ENCODE data around the gene NUDT4B.
"Not testable (repeated sequence)": the region's sequence is repeated elsewhere in the genome, so short reads cannot be mapped to it uniquely, and the experiment has no call there.

Gene NUDT4B

DNA sequence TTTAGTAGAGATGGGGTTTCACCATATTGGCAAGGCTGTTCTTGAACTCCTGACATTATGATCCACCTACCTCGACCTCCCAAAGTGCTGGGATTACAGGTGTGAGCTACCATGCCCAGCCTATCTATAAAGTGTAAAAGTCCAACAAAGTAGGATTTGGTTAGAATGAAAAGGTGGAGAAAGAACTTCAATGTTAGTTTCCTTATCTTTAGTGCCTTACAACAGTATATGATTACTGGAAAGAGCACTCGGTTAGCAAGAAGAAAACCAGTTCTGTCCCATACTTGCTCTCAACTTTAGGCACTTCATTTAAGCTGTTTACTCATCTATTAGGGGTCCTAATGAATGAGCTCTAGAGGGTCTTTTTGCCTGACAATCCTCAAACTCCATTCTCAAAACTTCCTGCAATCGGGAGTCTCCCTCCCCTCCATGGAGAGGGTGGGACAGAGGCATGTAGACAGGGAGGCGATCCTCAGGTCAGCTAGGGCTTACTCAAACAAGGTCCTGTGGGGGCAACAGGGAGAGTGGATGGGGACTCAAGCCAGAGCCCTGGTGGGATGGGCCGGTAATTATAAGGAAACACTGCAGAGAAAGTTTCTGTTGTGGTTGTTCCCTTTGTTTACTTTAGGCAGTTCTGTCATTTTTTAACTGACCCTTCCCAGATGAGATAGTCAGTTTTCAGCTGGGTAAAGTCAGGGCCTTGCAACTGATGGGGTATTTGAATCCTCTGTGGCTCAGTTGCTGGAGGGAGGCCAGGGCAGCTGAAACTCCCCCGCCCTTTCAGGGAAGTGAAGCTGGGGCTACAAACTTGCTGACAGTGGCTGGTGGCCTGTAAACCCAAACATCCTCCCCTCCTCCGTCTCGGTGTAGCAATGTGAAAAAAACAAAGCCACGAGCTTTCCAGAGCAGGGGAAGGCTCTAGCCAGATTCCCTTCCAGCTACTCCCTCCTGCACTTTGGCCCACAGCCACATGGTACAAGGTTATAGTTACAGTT lies 4.6 kb upstream of the NUDT4B start:
- not testable (repeated sequence) for H3K4me3 ChIP-seq (ENCODE audit: low read depth in 1 of 2, low read length in 2 of 2); H3K36me3 ChIP-seq (ENCODE audit: control insufficient read depth in 1 of 2, insufficient read depth in 2 of 2, low read length in 2 of 2); H3K27ac ChIP-seq (ENCODE audit: low read length); H3K9me3 ChIP-seq (ENCODE audit: control insufficient read depth in 1 of 2, low read length in 2 of 2); H3K4me1 ChIP-seq (ENCODE audit: control insufficient read depth in 1 of 2, insufficient read depth in 2 of 2, low read length in 2 of 2); H3K27me3 ChIP-seq (ENCODE audit: low read depth, low read length)

DNA sequence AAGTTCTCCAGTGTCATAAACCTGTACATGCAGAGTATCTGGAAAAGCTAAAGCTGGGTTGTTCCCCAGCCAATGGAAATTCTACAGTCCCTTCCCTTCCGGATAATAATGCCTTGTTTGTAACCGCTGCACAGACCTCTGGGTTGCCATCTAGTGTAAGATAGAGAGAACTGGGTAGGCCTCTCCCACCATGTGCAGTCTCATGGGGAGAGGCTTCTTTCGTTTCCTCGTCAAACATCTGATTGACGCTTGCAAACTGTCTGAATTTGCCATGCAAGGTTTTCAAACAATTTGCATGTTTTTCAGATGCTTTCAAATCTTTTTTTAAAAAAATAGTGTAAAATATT lies 734 bp downstream of the NUDT4B start:
- not testable (repeated sequence) for H3K4me3 ChIP-seq (ENCODE audit: low read depth in 1 of 2, low read length in 2 of 2); H3K27ac ChIP-seq (ENCODE audit: low read length); H3K4me1 ChIP-seq (ENCODE audit: control insufficient read depth in 1 of 2, insufficient read depth in 2 of 2, low read length in 2 of 2); H3K27me3 ChIP-seq (ENCODE audit: low read depth, low read length); H3K36me3 ChIP-seq (ENCODE audit: control insufficient read depth in 1 of 2, insufficient read depth in 2 of 2, low read length in 2 of 2); H3K9me3 ChIP-seq (ENCODE audit: control insufficient read depth in 1 of 2, low read length in 2 of 2)

DNA sequence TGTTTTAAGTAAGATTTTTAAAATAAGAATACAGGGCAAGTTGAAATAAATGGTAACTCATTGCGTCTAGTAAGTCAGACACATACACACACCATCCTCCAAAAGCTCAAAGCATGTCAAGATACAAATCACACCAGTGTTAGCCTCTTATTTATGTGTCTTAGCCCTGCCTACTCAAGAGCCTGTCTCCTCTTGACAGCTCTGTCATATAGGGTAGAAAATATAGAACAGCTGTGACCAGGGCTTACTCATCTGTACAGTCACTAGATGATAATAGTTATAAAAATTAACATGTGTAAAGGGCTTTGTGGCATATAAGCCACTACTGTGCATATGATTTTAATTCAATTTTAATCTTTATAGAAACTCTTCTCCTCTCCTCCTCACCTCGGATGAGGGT lies 7.7 kb downstream of the NUDT4B start:
- not testable (repeated sequence) for H3K4me1 ChIP-seq (ENCODE audit: control insufficient read depth in 1 of 2, insufficient read depth in 2 of 2, low read length in 2 of 2); H3K27me3 ChIP-seq (ENCODE audit: low read depth, low read length); H3K36me3 ChIP-seq (ENCODE audit: control insufficient read depth in 1 of 2, insufficient read depth in 2 of 2, low read length in 2 of 2); H3K9me3 ChIP-seq (ENCODE audit: control insufficient read depth in 1 of 2, low read length in 2 of 2); H3K4me3 ChIP-seq (ENCODE audit: low read depth in 1 of 2, low read length in 2 of 2); H3K27ac ChIP-seq (ENCODE audit: low read length)

DNA sequence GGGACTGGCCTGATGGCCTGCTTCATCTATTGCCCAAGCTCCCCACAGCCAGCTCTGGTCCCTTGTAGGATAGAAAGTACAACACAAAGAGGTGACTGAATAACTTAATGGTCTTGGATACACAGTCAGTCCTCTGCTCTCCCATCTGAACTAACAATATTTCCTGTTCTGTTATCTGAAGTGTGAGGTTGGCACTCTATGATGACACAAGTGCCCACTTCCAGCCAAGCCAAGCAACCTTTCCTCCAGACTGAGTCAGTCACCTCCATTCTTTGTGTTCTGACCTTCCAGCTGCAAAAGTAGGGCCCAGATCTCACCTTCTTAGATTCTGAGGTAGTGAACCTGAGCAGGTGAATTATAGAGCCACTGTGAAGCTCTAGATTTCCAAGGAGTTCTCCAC lies 8.9 kb downstream of the NUDT4B start:
- not testable (repeated sequence) for H3K27me3 ChIP-seq (ENCODE audit: low read depth, low read length); H3K9me3 ChIP-seq (ENCODE audit: control insufficient read depth in 1 of 2, low read length in 2 of 2); H3K36me3 ChIP-seq (ENCODE audit: control insufficient read depth in 1 of 2, insufficient read depth in 2 of 2, low read length in 2 of 2); H3K4me1 ChIP-seq (ENCODE audit: control insufficient read depth in 1 of 2, insufficient read depth in 2 of 2, low read length in 2 of 2); H3K4me3 ChIP-seq (ENCODE audit: low read depth in 1 of 2, low read length in 2 of 2); H3K27ac ChIP-seq (ENCODE audit: low read length)

DNA sequence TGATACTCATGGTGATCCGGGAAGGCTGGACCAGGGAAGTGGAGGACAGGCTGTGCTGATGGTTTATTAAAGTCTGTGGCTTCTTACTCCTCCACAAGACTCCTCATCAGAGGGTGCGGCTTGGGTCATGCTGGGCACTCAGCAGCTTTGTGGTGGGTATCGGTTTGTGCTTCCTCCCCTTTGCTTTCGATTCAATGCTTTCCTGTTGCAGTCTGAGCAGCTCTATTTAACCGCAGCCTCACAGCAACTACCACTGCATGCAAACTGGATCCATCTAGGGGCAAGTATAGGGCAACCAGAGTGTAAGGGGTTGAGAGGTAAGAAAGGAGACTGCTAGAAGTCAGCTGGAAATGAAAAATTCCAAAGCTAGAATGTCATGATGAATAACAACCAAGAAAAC lies 9.8 kb downstream of the NUDT4B start:
- not testable (repeated sequence) for H3K9me3 ChIP-seq (ENCODE audit: control insufficient read depth in 1 of 2, low read length in 2 of 2); H3K4me1 ChIP-seq (ENCODE audit: control insufficient read depth in 1 of 2, insufficient read depth in 2 of 2, low read length in 2 of 2); H3K36me3 ChIP-seq (ENCODE audit: control insufficient read depth in 1 of 2, insufficient read depth in 2 of 2, low read length in 2 of 2); H3K27me3 ChIP-seq (ENCODE audit: low read depth, low read length); H3K4me3 ChIP-seq (ENCODE audit: low read depth in 1 of 2, low read length in 2 of 2); H3K27ac ChIP-seq (ENCODE audit: low read length)

DNA sequence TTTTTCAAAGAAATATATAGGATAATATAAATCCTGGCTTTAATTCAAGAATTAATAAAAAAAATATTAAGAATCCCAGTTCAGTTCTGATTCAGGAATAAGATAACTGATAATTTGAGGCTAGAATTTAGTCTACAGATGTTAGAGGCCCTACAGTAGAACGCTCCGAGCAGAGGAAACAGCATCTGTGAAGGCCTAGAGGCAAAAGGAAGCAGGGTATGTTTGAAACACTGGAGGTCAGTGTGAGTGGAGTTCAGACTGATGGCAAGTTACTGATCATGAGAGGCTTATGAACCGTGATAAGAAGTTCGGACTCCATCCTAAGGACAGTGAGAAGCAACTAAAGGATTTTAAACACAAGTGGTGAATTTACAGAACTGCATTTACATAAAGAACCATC lies 10.4 kb downstream of the NUDT4B start:
- H3K4me3 ChIP-seq (ENCODE audit: low read depth in 1 of 2, low read length in 2 of 2); H3K27me3 ChIP-seq (ENCODE audit: low read depth, low read length); H3K27ac ChIP-seq (ENCODE audit: low read length); H3K4me1 ChIP-seq (ENCODE audit: control insufficient read depth in 1 of 2, insufficient read depth in 2 of 2, low read length in 2 of 2); H3K36me3 ChIP-seq (ENCODE audit: control insufficient read depth in 1 of 2, insufficient read depth in 2 of 2, low read length in 2 of 2); H3K9me3 ChIP-seq (ENCODE audit: control insufficient read depth in 1 of 2, low read length in 2 of 2): not testable (repeated sequence)

DNA sequence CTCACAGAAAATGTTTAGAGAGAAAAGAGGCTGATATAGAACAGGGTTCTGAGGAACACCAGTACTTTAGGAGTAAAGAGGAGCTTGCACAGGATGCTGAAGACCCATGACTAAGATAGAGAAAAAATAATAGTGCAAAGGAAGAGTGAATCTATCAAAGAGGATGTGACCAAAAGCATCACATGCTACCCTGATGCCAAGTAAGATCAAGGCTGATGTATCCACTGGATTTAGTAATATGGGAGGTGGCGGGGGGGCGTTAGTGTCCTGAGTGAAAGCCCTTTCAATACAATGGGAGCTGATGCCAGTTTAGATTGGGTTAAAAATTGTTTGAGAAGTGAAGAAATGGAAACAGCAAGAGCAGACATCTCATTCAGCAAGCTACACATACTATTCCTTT lies 11.2 kb downstream of the NUDT4B start:
- H3K9me3 ChIP-seq (ENCODE audit: control insufficient read depth in 1 of 2, low read length in 2 of 2); H3K4me3 ChIP-seq (ENCODE audit: low read depth in 1 of 2, low read length in 2 of 2); H3K36me3 ChIP-seq (ENCODE audit: control insufficient read depth in 1 of 2, insufficient read depth in 2 of 2, low read length in 2 of 2); H3K27me3 ChIP-seq (ENCODE audit: low read depth, low read length); H3K4me1 ChIP-seq (ENCODE audit: control insufficient read depth in 1 of 2, insufficient read depth in 2 of 2, low read length in 2 of 2); H3K27ac ChIP-seq (ENCODE audit: low read length): not testable (repeated sequence)

DNA sequence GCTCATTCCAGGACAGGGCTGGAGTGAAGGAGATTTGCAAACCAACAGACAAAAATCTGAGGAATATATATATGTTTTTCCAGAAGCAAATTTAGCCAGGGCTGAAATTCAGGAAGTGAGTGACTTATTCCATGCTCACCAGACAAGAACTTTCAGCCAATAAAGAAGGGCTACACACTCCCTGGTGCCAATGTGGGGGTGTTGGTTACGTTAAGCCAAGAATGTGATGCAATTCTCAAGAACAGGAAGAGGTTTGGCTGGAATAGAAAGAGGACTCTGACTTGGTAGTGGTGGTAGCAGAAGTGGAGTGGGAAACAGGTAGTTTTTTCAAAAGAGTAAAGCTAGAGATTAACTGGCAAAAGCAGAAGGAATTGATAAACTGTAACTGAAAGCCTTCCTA lies 11.6 kb downstream of the NUDT4B start:
- not testable (repeated sequence) for H3K4me3 ChIP-seq (ENCODE audit: low read depth in 1 of 2, low read length in 2 of 2); H3K36me3 ChIP-seq (ENCODE audit: control insufficient read depth in 1 of 2, insufficient read depth in 2 of 2, low read length in 2 of 2); H3K4me1 ChIP-seq (ENCODE audit: control insufficient read depth in 1 of 2, insufficient read depth in 2 of 2, low read length in 2 of 2); H3K27ac ChIP-seq (ENCODE audit: low read length); H3K9me3 ChIP-seq (ENCODE audit: control insufficient read depth in 1 of 2, low read length in 2 of 2); H3K27me3 ChIP-seq (ENCODE audit: low read depth, low read length)

DNA sequence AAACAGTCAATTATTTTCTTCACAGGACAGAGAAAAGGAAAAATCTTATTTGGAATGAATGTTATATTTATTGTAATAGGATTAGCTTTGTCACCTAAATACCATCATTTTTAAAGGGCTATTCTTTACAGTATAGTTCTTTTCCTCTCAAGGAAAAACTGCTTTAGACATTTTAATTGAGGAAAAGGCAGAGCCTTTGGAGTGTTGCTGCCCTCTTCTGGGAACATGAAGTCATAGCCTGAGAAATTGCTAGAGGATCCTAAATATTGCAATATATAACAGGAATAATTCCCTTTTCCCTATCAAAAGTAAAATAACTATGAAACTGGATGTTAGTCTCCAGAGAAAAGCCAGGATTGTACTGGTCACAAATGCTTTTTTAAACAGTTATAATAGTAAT lies 12.8 kb downstream of the NUDT4B start:
- H3K9me3 ChIP-seq (ENCODE audit: control insufficient read depth in 1 of 2, low read length in 2 of 2); H3K4me3 ChIP-seq (ENCODE audit: low read depth in 1 of 2, low read length in 2 of 2); H3K4me1 ChIP-seq (ENCODE audit: control insufficient read depth in 1 of 2, insufficient read depth in 2 of 2, low read length in 2 of 2); H3K27ac ChIP-seq (ENCODE audit: low read length); H3K36me3 ChIP-seq (ENCODE audit: control insufficient read depth in 1 of 2, insufficient read depth in 2 of 2, low read length in 2 of 2); H3K27me3 ChIP-seq (ENCODE audit: low read depth, low read length): not testable (repeated sequence)

DNA sequence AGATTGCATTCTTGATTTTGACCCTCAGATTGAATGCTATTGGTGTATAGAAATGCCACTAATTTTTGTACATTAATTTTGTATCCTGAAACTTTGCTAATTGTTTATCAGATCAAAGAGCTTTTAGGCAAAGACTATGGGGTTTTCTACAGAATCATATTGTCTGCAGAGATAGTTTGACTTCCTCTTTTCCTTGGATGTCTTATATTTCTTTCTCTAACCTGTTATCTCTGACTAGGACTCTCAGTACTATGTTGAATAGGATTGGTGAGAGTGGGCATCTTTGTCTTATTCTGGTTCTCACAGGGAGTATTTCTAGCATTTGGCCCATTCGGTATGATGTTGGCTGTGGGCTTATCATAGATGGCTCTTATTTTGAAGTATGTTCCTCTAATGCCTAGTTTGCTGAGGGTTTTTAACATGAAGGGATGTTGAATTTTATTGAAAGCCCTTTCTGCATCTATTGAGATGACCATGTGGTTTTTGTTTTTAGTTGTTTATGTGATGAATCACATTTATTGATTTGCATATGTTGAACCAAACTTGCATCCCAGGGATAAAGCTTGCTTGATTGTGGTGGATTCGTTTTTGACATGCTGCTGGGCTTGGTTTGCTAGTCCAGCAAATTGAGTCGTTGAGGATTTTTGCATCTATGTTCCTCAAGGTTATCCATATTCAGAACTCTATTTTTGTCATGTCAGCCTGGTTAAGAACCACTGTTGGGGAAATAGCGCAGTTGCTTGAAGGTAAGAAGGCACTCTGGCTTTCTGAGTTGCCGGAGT lies 16.9 kb downstream of the NUDT4B start:
- not testable (repeated sequence) for H3K4me1 ChIP-seq (ENCODE audit: control insufficient read depth in 1 of 2, insufficient read depth in 2 of 2, low read length in 2 of 2); H3K27ac ChIP-seq (ENCODE audit: low read length); H3K4me3 ChIP-seq (ENCODE audit: low read depth in 1 of 2, low read length in 2 of 2); H3K27me3 ChIP-seq (ENCODE audit: low read depth, low read length); H3K36me3 ChIP-seq (ENCODE audit: control insufficient read depth in 1 of 2, insufficient read depth in 2 of 2, low read length in 2 of 2); H3K9me3 ChIP-seq (ENCODE audit: control insufficient read depth in 1 of 2, low read length in 2 of 2)

DNA sequence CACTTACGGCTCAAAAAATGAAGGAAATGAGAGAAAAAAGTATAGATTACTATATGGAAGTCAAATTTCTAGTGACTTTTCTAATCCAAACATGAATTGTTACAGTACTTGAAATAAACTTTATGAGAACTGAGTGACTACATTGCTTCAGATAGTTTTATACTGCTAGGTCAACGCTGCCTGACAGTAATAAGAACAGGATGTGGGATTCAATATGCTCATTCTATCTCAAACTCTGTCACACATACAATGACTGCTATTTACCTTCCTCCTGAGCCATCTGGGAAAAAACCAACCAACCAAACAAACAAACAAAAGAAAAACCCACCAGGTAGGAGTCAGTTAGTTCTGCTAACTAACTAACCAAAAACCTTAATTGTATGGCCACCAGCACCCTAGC lies 20.0 kb downstream of the NUDT4B start:
- not testable (repeated sequence) for H3K4me3 ChIP-seq (ENCODE audit: low read depth in 1 of 2, low read length in 2 of 2); H3K9me3 ChIP-seq (ENCODE audit: control insufficient read depth in 1 of 2, low read length in 2 of 2); H3K36me3 ChIP-seq (ENCODE audit: control insufficient read depth in 1 of 2, insufficient read depth in 2 of 2, low read length in 2 of 2); H3K27ac ChIP-seq (ENCODE audit: low read length); H3K27me3 ChIP-seq (ENCODE audit: low read depth, low read length); H3K4me1 ChIP-seq (ENCODE audit: control insufficient read depth in 1 of 2, insufficient read depth in 2 of 2, low read length in 2 of 2)

DNA sequence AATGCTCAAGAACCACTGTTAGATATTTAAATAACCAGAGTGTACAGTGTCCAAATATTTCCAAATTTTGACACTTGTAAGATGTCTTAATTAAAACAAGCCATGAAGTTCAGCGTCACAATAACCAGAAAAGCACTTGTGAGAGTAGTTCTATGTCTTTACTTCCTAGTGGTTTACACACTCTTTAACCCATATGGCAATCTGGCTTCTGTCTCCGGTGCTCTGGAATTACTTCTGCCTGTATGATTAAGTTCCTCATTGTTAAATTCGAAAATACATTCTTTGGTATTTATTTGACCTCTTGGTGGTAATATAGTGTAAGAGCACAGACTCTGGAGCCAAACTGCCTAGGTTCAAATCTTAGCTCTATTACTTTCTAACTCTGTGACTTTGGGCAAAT lies 20.9 kb downstream of the NUDT4B start:
- not testable (repeated sequence) for H3K4me1 ChIP-seq (ENCODE audit: control insufficient read depth in 1 of 2, insufficient read depth in 2 of 2, low read length in 2 of 2); H3K36me3 ChIP-seq (ENCODE audit: control insufficient read depth in 1 of 2, insufficient read depth in 2 of 2, low read length in 2 of 2); H3K9me3 ChIP-seq (ENCODE audit: control insufficient read depth in 1 of 2, low read length in 2 of 2); H3K27ac ChIP-seq (ENCODE audit: low read length); H3K4me3 ChIP-seq (ENCODE audit: low read depth in 1 of 2, low read length in 2 of 2); H3K27me3 ChIP-seq (ENCODE audit: low read depth, low read length)
